HepG2 (cell line): ENCODE data around the gene POC1A. TPM values are rescaled to one million over a fixed set of nuclear protein-coding genes. Genes with fewer than 3 reads are reported as not detected.

Experiments
- ATF7 ChIP-seq, 2 experiments: fragments of 450-650 bp in 1 of 2; sonication (generic) in 1 of 2; formaldehyde crosslinking in 1 of 2; IDR thresholded peaks; 2 replicates each; pipeline versions ENCODE4 v1.4.0 to v1.6.1; 2016 to 2020; ENCODE audit warnings: antibody characterized with exemption in 1 of 2, mild to moderate bottlenecking in 1 of 2, missing genetic modification reagents in 1 of 2
- DMAP1 ChIP-seq: IDR thresholded peaks from 2 replicates; pipeline ENCODE4 v1.6.1; 2016
- HDAC1 ChIP-seq: sonication (generic); formaldehyde crosslinking; IDR thresholded peaks from 2 replicates; pipeline ENCODE4 v1.5.1; 2020; ENCODE audit warnings: mild to moderate bottlenecking, missing genetic modification reagents
- HNF1A ChIP-seq, 2 experiments: sonication (generic) in 1 of 2; formaldehyde crosslinking in 1 of 2; IDR thresholded peaks; 2 replicates each; pipeline versions ENCODE4 v1.4.0 to v1.6.1; 2016 to 2020; ENCODE audit warnings: borderline replicate concordance in 1 of 2, low read depth in 1 of 2, mild to moderate bottlenecking in 1 of 2, missing genetic modification reagents in 1 of 2
- HNRNPL ChIP-seq: fragments of 200-400 bp; formaldehyde crosslinking; IDR thresholded peaks from 2 replicates; pipeline ENCODE4 v1.6.1; 2017; ENCODE audit warnings: mild to moderate bottlenecking, low read depth, low read length
- HNRNPLL ChIP-seq: fragments of 200-400 bp; formaldehyde crosslinking; IDR thresholded peaks from 2 replicates; pipeline ENCODE4 v1.6.1; 2017; ENCODE audit warnings: mild to moderate bottlenecking, low read depth, low read length; ENCODE audit not compliant: poor library complexity, severe bottlenecking
- KLF15 ChIP-seq: sonication (generic); formaldehyde crosslinking; IDR thresholded peaks from 2 replicates; pipeline ENCODE4 v1.8.1; 2023; ENCODE audit warnings: borderline replicate concordance, mild to moderate bottlenecking, inconsistent platforms, missing genetic modification reagents, mixed read lengths
- KLF6 ChIP-seq: IDR thresholded peaks from 2 replicates; pipeline ENCODE4 v1.8.0; 2016; ENCODE audit warnings: missing biosample characterization, missing genetic modification reagents
- MAZ ChIP-seq, 2 experiments: sonication (generic) in 1 of 2; formaldehyde crosslinking in 1 of 2; IDR thresholded peaks; 2 replicates each; pipeline versions ENCODE4 v1.5.0 to v1.6.1; 2012 to 2020; ENCODE audit warnings: low read depth in 2 of 2, mild to moderate bottlenecking in 2 of 2, borderline replicate concordance in 1 of 2, improper control_type of control experiment in 1 of 2, low read length in 1 of 2, missing genetic modification reagents in 1 of 2, moderate library complexity in 1 of 2
- NCOA2 ChIP-seq: sonication (generic); formaldehyde crosslinking; IDR thresholded peaks from 2 replicates; pipeline ENCODE4 v1.8.0; 2022; ENCODE audit warnings: inconsistent platforms
- NCOA5 ChIP-seq: sonication (generic); formaldehyde crosslinking; IDR thresholded peaks from 2 replicates; pipeline ENCODE4 v1.4.0; 2020; ENCODE audit warnings: missing genetic modification reagents
- RBFOX2 ChIP-seq: fragments of 200-400 bp; formaldehyde crosslinking; IDR thresholded peaks from 2 replicates; pipeline ENCODE4 v1.6.1; 2017; ENCODE audit warnings: low read depth, mild to moderate bottlenecking, low read length
- RNF2 ChIP-seq: fragments of 450-650 bp; conservative IDR thresholded peaks from 2 replicates; pipeline ENCODE4 v1.6.1; 2016; ENCODE audit warnings: low read depth
- SNRNP70 ChIP-seq: fragments of 200-400 bp; formaldehyde crosslinking; IDR thresholded peaks from 2 replicates; pipeline ENCODE4 v1.6.1; 2017; ENCODE audit warnings: mild to moderate bottlenecking, low read depth, low read length, moderate library complexity
- ZNF160 ChIP-seq: sonication (generic); formaldehyde crosslinking; IDR thresholded peaks from 2 replicates; pipeline ENCODE4 v1.8.0; 2022; ENCODE audit warnings: mild to moderate bottlenecking, inconsistent platforms, missing genetic modification reagents
- ZNF280D ChIP-seq: sonication (generic); formaldehyde crosslinking; IDR thresholded peaks from 2 replicates; pipeline ENCODE4 v1.5.1; 2020; ENCODE audit warnings: mild to moderate bottlenecking, missing genetic modification reagents
- ZNF350 ChIP-seq: sonication (generic); formaldehyde crosslinking; IDR thresholded peaks from 2 replicates; pipeline ENCODE4 v1.4.0; 2020; ENCODE audit warnings: mild to moderate bottlenecking, low read depth, missing genetic modification reagents, borderline replicate concordance
- ZNF687 ChIP-seq: sonication (generic); formaldehyde crosslinking; IDR thresholded peaks from 2 replicates; pipeline ENCODE4 v1.5.1; 2020; ENCODE audit warnings: mild to moderate bottlenecking, missing genetic modification reagents, moderate library complexity
- polyA plus RNA-seq, 8 experiments: library from polyadenylated mRNA; depleted of rRNA in 3 of 8; stranded (reverse) in 7 of 8; unstranded in 1 of 8; fragments of >200 nt; fragmentation: Illumina TruSeq in 4 of 8; extraction: Trizol in 4 of 8; gene quantifications; 2 replicates each; pipeline versions ENCODE4 v1.2.1 to v1.2.3, GENCODE V29; 2011 to 2016; ENCODE audit warnings: low read depth in 4 of 8, missing spikeins in 1 of 8, mixed read lengths in 1 of 8; ENCODE audit not compliant: insufficient read depth in 1 of 8
- total RNA-seq, 5 experiments: library from RNA; depleted of rRNA; stranded (reverse); fragments of >200 nt; fragmentation: Illumina TruSeq; extraction: Trizol; gene quantifications; 2 replicates each; pipeline ENCODE4 v1.2.3, GENCODE V29; 2016; ENCODE audit warnings: low read depth in 1 of 5

POC1A gene
- total and polyA plus RNA-seq, 2 of the 13 experiments (the other 11 are each of a cell fraction or from before 2014, with no cell fraction given), result 14.6 to 20.0 TPM

- TF ChIP-seq KLF15 (CRISPR knock-in tag) (no peak), ZNF280D (CRISPR knock-in tag) (no peak), HNRNPLL (peak; percentile 46), MAZ (IDR thresholded peaks at IDR 0.05; ENCODE audit: borderline replicate concordance, low read depth, low read length) (peak; percentile 71; the same call in 1 of the 2 replicates), MAZ (CRISPR knock-in tag; IDR thresholded peaks at IDR 0.05; ENCODE audit: low read depth) (peak; percentile 43; the same call in 1 of the 2 replicates), ZNF350 (no peak), NCOA5 (CRISPR knock-in tag) (no peak), RBFOX2 (peak; percentile 67), HDAC1 (CRISPR knock-in tag) (peak; percentile 83), ZNF160 (no peak), ATF7 (IDR thresholded peaks at IDR 0.05) (no peak), ATF7 (CRISPR knock-in tag; IDR thresholded peaks at IDR 0.05) (no peak), HNRNPL (peak; percentile 95), HNF1A (IDR thresholded peaks at IDR 0.05; ENCODE audit: low read depth) (no peak), HNF1A (CRISPR knock-in tag; IDR thresholded peaks at IDR 0.05; ENCODE audit: borderline replicate concordance) (peak; percentile 51; the same call in 1 of the 2 replicates), KLF6 (CRISPR knock-in tag) (peak; percentile 31; the same call in 1 of the 2 replicates), SNRNP70 (no peak), RNF2 (no peak), ZNF687 (peak; percentile 73), NCOA2 (0 out of 2 replicates have a peak, but pooled peaks have one; percentile 47), DMAP1 (CRISPR knock-in tag) (no peak)
Observed at GRCh38 chr3:52039846-52040245, 114.4 kb downstream of the POC1A start (continued).
